Measurements from ENCODE around the gene IFT122.
"Not testable (repeated sequence)": the region's sequence is repeated elsewhere in the genome, so short reads cannot be mapped to it uniquely, and the experiment has no call there.

The IFT122 gene

DNA sequence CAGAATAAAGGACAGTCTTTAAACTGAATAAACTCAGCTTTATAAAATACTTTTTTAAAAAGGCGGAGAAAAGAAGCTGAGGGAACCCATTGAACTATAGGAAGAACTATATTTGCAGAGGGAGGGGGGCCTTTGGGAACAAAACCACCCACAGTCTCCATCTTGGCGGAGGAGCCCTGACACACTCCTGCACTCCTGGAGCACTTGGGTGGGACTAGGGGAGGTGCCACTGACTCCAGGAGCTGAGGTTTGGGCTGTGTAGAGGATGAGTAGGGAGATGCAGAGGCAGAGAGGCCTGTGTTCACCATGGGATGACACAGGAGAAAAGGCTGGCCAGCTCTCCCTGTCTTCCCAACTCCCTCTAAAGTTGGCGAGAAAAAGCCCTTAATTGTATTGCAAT is 35.8 kb downstream of the IFT122 start:
- Mint-ChIP-seq H3K4me3 (no peak overlapping the region), H3K9me3 (no peaks in the 10 kb centered on the region), H3K27me3 (ENCODE audit: low read depth, poor library complexity) (no peaks in the 10 kb centered on the region), H3K36me3 (ENCODE audit: low read depth) (peaks cover 50% of the 10 kb centered on the region), H3K4me1 (peaks cover 6% of the 10 kb centered on the region), H3K27ac (peak overlapping the region; percentile 76)
- no peak for DNase-seq
- TF ChIP-seq, protein P1, sequence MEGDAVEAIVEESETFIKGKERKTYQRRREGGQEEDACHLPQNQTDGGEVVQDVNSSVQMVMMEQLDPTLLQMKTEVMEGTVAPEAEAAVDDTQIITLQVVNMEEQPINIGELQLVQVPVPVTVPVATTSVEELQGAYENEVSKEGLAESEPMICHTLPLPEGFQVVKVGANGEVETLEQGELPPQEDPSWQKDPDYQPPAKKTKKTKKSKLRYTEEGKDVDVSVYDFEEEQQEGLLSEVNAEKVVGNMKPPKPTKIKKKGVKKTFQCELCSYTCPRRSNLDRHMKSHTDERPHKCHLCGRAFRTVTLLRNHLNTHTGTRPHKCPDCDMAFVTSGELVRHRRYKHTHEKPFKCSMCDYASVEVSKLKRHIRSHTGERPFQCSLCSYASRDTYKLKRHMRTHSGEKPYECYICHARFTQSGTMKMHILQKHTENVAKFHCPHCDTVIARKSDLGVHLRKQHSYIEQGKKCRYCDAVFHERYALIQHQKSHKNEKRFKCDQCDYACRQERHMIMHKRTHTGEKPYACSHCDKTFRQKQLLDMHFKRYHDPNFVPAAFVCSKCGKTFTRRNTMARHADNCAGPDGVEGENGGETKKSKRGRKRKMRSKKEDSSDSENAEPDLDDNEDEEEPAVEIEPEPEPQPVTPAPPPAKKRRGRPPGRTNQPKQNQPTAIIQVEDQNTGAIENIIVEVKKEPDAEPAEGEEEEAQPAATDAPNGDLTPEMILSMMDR (IDR thresholded peaks at IDR 0.05): no peak

DNA sequence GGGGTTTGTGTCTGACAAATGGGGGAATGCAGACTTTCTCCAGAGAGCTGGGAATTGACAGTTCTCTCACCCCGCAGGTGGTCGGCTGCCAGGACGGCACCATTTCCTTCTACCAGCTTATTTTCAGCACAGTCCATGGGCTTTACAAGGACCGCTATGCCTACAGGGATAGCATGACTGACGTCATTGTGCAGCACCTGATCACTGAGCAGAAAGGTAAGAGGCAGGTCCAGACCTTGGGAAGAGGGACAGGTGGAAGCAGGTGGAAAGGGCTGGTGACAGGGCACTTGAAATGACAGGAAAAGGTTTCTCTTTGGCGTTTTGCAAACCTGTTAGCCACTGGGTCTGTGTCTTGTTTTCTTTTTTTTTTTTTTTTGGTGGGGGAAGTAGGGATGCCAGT is 36.6 kb downstream of the IFT122 start:
- Mint-ChIP-seq H3K4me1 (peaks cover 13% of the 10 kb centered on the region), H3K27me3 (ENCODE audit: low read depth, poor library complexity) (no peaks in the 10 kb centered on the region), H3K4me3 (no peak overlapping the region), H3K9me3 (no peaks in the 10 kb centered on the region), H3K36me3 (ENCODE audit: low read depth) (peaks cover 50% of the 10 kb centered on the region), H3K27ac (peak overlapping the region; percentile 10)
- DNase-seq: no peak
- TF ChIP-seq, protein P1 (IDR thresholded peaks at IDR 0.05): no peak

- H3K27me3 Mint-ChIP-seq (ENCODE audit: low read depth, poor library complexity); H3K4me3 Mint-ChIP-seq; H3K9me3 Mint-ChIP-seq: not testable (repeated sequence)
- peak; percentile 30 for DNase-seq
- peaks cover 56% of the 10 kb centered on the region for H3K4me1 Mint-ChIP-seq
- H3K36me3 Mint-ChIP-seq (ENCODE audit: low read depth): peaks cover 62% of the 10 kb centered on the region
- peak overlapping the region; percentile 47 for H3K27ac Mint-ChIP-seq
Measured at GRCh38 chr3:129481225-129481765, 41.3 kb downstream of the IFT122 start.

- Mint-ChIP-seq H3K27me3 (ENCODE audit: low read depth, poor library complexity) (no peaks in the 10 kb centered on the region), H3K36me3 (ENCODE audit: low read depth) (peaks cover 56% of the 10 kb centered on the region), H3K27ac (peak overlapping the region; percentile 77), H3K4me1 (peaks cover 61% of the 10 kb centered on the region), H3K9me3 (no peaks in the 10 kb centered on the region), H3K4me3 (no peak overlapping the region)
- no peak for DNase-seq
- TF ChIP-seq, protein P1 (IDR thresholded peaks at IDR 0.05): no peak
Measured at GRCh38 chr3:129481766-129482332, 41.8 kb downstream of the IFT122 start.

GRCh38 chr3:129482721-129483120 is 42.7 kb downstream of the IFT122 start:
- Mint-ChIP-seq H3K36me3 (ENCODE audit: low read depth) (peaks cover 51% of the 10 kb centered on the region), H3K27me3 (ENCODE audit: low read depth, poor library complexity) (peaks cover 2% of the 10 kb centered on the region), H3K9me3 (no peaks in the 10 kb centered on the region), H3K4me1 (peaks cover 70% of the 10 kb centered on the region), H3K27ac (peak overlapping the region; percentile 42), H3K4me3 (no peak overlapping the region)
- DNase-seq: no peak
- TF ChIP-seq, protein P1 (IDR thresholded peaks at IDR 0.05): peak; percentile 13

GRCh38 chr3:129483870-129484269 is 43.8 kb downstream of the IFT122 start:
- TF ChIP-seq, protein P1 (IDR thresholded peaks at IDR 0.05): no peak
- peaks cover 2% of the 10 kb centered on the region for H3K27me3 Mint-ChIP-seq (ENCODE audit: low read depth, poor library complexity)
- peaks cover 73% of the 10 kb centered on the region for H3K4me1 Mint-ChIP-seq
- no peaks in the 10 kb centered on the region for H3K9me3 Mint-ChIP-seq
- H3K36me3 Mint-ChIP-seq (ENCODE audit: low read depth): peaks cover 40% of the 10 kb centered on the region
- no peak overlapping the region for H3K27ac Mint-ChIP-seq
- no peak overlapping the region for H3K4me3 Mint-ChIP-seq
- DNase-seq: no peak

DNA sequence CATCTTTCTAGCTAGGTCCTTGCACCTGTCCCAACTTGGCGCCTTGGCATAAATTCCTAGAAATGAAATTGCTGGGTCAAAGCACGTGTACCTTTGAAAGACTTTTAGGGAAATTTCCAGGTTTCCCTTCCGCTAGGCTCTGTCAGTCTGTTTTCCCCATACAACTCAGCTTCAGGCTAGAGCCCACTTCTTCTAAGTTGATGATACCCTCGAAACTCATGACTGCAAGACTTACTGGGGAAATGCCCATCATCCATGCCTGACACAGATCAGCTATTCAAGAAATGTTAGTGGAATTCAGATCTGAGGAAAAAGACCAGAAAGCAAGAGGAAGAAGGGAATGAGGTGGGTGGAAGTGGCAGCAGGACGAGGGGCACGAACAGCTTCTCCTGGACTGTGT is 45.1 kb downstream of the IFT122 start:
- H3K27ac Mint-ChIP-seq: peak overlapping the region; percentile 72
- H3K9me3 Mint-ChIP-seq; H3K4me3 Mint-ChIP-seq; DNase-seq; H3K27me3 Mint-ChIP-seq (ENCODE audit: low read depth, poor library complexity): not testable (repeated sequence)
- peaks cover 35% of the 10 kb centered on the region for H3K36me3 Mint-ChIP-seq (ENCODE audit: low read depth)
- H3K4me1 Mint-ChIP-seq: peaks cover 74% of the 10 kb centered on the region
